ENCODE results near the gene NQO1. TPM values are rescaled to one million over a fixed set of nuclear protein-coding genes. Genes with fewer than 3 reads are reported as not detected.

NQO1 gene
- total and polyA plus RNA-seq, 2 of the 4 experiments (the other 2 are of a cell fraction), result 304 to 426 TPM

DNA sequence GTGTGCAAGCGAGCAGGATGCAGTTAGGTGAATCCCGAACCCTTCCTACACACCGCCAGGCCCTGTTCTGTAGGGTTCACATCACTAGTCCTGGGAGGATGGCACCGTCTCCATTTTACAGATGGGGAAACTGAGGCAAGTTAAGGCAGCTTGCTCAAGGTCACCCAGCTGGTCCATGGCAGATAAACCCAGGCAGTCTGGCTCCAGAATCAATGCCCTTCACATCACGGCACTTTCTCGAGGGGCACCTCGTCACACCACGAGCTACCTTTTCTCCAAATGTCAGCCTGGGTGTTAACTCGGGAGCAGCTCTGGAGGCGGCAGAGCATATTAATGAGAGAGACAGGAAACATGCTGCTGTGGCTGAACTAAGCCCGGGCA lies 18.9 kb upstream of the NQO1 start:
- no peak overlapping the region for H3K27ac ChIP-seq (ENCODE audit: insufficient read depth, low read length)
- dilution Hi-C loops (cut with HindIII; ENCODE audit: low sequenced_read_pairs, unreplicated experiment) (no loop called here), in situ Hi-C loops (cut with MboI; ENCODE audit: low sequenced_read_pairs) (no loop called here), intact Hi-C loops (cut with micrococcal nuclease) (no loop called here)
- H3K27me3 ChIP-seq (ENCODE audit: control insufficient read depth, insufficient read depth, low read length), result no peaks in the 10 kb centered on the region
- H3K36me3 ChIP-seq (ENCODE audit: control insufficient read depth, insufficient read depth, low read length), result peaks cover 74% of the 10 kb centered on the region
- no peak overlapping the region for H3K56ac ChIP-seq (ENCODE audit: extremely low read depth, insufficient read depth, low read length)
- H4K20me1 ChIP-seq (ENCODE audit: insufficient read depth, low read length), result peaks cover 6% of the 10 kb centered on the region; the same call in 1 of the 2 replicates
- DNase-seq, result no peak
- no peak overlapping the region for H2AK9ac ChIP-seq (replicated peaks; ENCODE audit: low read depth, low read length, poor library complexity)
- no TSS peak for BruUV-seq (replicated peaks)
- no peak overlapping the region for H2BK20ac ChIP-seq (ENCODE audit: low read depth, low read length)
- no peak overlapping the region for H3K4me3 ChIP-seq (ENCODE audit: insufficient read depth, low read depth, low read length)
- no peak overlapping the region for H3K23ac ChIP-seq (ENCODE audit: low read depth, low read length)
- H3K18ac ChIP-seq (ENCODE audit: low read depth, low read length), result no peak overlapping the region
- POLR2A ChIA-PET (ENCODE audit: unreplicated experiment), result no interaction called here
- H3K14ac ChIP-seq (replicated peaks; ENCODE audit: low read depth, low read length), result no peak overlapping the region
- TF ChIP-seq NFE2L2 (IDR thresholded peaks at IDR 0.05; ENCODE audit: low read depth, low read length), result no peak
- no peak for TF ChIP-seq RAD21 (IDR thresholded peaks at IDR 0.05; ENCODE audit: low read length)
- TF ChIP-seq, protein P1, sequence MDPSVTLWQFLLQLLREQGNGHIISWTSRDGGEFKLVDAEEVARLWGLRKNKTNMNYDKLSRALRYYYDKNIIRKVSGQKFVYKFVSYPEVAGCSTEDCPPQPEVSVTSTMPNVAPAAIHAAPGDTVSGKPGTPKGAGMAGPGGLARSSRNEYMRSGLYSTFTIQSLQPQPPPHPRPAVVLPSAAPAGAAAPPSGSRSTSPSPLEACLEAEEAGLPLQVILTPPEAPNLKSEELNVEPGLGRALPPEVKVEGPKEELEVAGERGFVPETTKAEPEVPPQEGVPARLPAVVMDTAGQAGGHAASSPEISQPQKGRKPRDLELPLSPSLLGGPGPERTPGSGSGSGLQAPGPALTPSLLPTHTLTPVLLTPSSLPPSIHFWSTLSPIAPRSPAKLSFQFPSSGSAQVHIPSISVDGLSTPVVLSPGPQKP (IDR thresholded peaks at IDR 0.05; ENCODE audit: borderline replicate concordance, low read depth, low read length), result no peak
- no peak for TF ChIP-seq FOS (IDR thresholded peaks at IDR 0.05; ENCODE audit: low read depth, low read length)
- no peak for TF ChIP-seq RCOR1 (IDR thresholded peaks at IDR 0.05; ENCODE audit: insufficient replicate concordance, low read length)
- no peak for TF ChIP-seq CEBPB (IDR thresholded peaks at IDR 0.05; ENCODE audit: low read depth, low read length)
- no peak for TF ChIP-seq CHD1 (IDR thresholded peaks at IDR 0.05; ENCODE audit: low read depth, low read length)
- no peak for TF ChIP-seq POLR2A (IDR thresholded peaks at IDR 0.05; ENCODE audit: low read depth, low read length)
- no peak for TF ChIP-seq RFX5 (IDR thresholded peaks at IDR 0.05; ENCODE audit: low read depth, low read length)
- TF ChIP-seq BHLHE40 (IDR thresholded peaks at IDR 0.05; ENCODE audit: low read depth, low read length), result no peak
- TF ChIP-seq MAFK (IDR thresholded peaks at IDR 0.05; ENCODE audit: low read depth, low read length), result no peak
- no peak for TF ChIP-seq SMC3 (IDR thresholded peaks at IDR 0.05; ENCODE audit: low read depth, low read length)
- TF ChIP-seq USF2 (IDR thresholded peaks at IDR 0.05; ENCODE audit: low read depth, low read length), result no peak
- no peak for TF ChIP-seq MAZ (IDR thresholded peaks at IDR 0.05; ENCODE audit: borderline replicate concordance, low read depth, low read length)
- H3K4ac ChIP-seq (ENCODE audit: low read depth, low read length), result no peak overlapping the region
- no peak overlapping the region for H2BK15ac ChIP-seq (ENCODE audit: low read depth, low read length)
- H3K9ac ChIP-seq (ENCODE audit: low read depth, low read length), result no peak overlapping the region
- H4K91ac ChIP-seq (ENCODE audit: insufficient read depth, low read depth, low read length), result no peak overlapping the region
- no peak overlapping the region for H2AFZ ChIP-seq (replicated peaks; ENCODE audit: low read length, poor library complexity)
- H2BK5ac ChIP-seq (ENCODE audit: low read depth, low read length, poor library complexity, severe bottlenecking), result no peak overlapping the region
- CTCF ChIA-PET, result interaction anchor here (0.7 kb wide), 1 partner anchor 9 kb away, joined by 3 read pairs; the partner anchor contains the start of gene NOB1
- peaks cover 30 to 57% of the 10 kb centered on the region in 2 experiments for H3K79me1 ChIP-seq (ENCODE audit: low read depth in 1 of 2, low read length in 2 of 2)
- no peak overlapping the region for H4K8ac ChIP-seq (ENCODE audit: low read depth in 2 of 2, low read length in 2 of 2)
- peaks cover 2% of the 10 kb centered on the region; the same call in 1 of the 2 replicates for H3K4me1 ChIP-seq (ENCODE audit: control insufficient read depth, insufficient read depth, low read length)
- peaks cover 8% of the 10 kb centered on the region; the same call in 1 of the 2 replicates for H3K9me1 ChIP-seq (ENCODE audit: insufficient read depth, low read length)
- WGBS, 2 experiments (ENCODE audit: extremely low coverage in 2 of 2, insufficient read length in 1 of 2), result 100% methylated on average over 2 of the region's 11 CpGs; no CpG with 5 or more reads in 1 of the 2 experiments
- no peak overlapping the region for H2BK120ac ChIP-seq (ENCODE audit: low read depth, low read length)
- no peak for ATAC-seq (ENCODE audit: low read depth)
- no peaks in the 10 kb centered on the region for H3K9me3 ChIP-seq (ENCODE audit: control insufficient read depth, insufficient read depth, low read length)
- no peak overlapping the region for H4K5ac ChIP-seq (ENCODE audit: low read depth, low read length)
- H3K4me2 ChIP-seq (ENCODE audit: low read depth, low read length), result no peak overlapping the region
- H2AK5ac ChIP-seq (ENCODE audit: low read depth, low read length), result no peak overlapping the region
